K562 (cell line): ENCODE measurements around the gene ICE2. TPM values are rescaled to one million over a fixed set of nuclear protein-coding genes. Genes with fewer than 3 reads are reported as not detected.
A peak's percentile ranks its signal among the peaks of the same experiment; 100 is the strongest.

Experiments
- C11orf30 ChIP-seq: fragments of 450-650 bp; IDR thresholded peaks from 2 replicates; pipeline ENCODE4 v1.6.1; 2016; ENCODE audit warnings: low read depth, mild to moderate bottlenecking
- CCAR2 ChIP-seq: fragments of 200-400 bp; formaldehyde crosslinking; IDR thresholded peaks from 2 replicates; pipeline ENCODE4 v1.6.1; 2017; ENCODE audit warnings: mild to moderate bottlenecking, low read depth, low read length
- CHD2 ChIP-seq: IDR thresholded peaks from 2 replicates; pipeline ENCODE4 v1.6.1; 2011; ENCODE audit warnings: low read depth, low read length
- DACH1 ChIP-seq: fragments of 450-650 bp; IDR thresholded peaks from 2 replicates; pipeline ENCODE4 v1.6.1; 2018; ENCODE audit not compliant: partially characterized antibody
- ESRRA ChIP-seq: fragments of 450-650 bp; IDR thresholded peaks from 2 replicates; pipeline ENCODE4 v1.6.1; 2014; ENCODE audit warnings: low read depth, mild to moderate bottlenecking, moderate library complexity, borderline replicate concordance
- FOS ChIP-seq: IDR thresholded peaks from 3 replicates; pipeline ENCODE4 v1.6.1; 2011; ENCODE audit not compliant: insufficient read length; ENCODE audit errors: extremely low read depth
- FOSL1 ChIP-seq: fragments of 200-800 bp; sonication (Bioruptor generic); conservative IDR thresholded peaks from 2 replicates; pipeline ENCODE4 v1.6.1; 2016; ENCODE audit warnings: missing genetic modification characterization, missing compliant biosample characterization
- HLTF ChIP-seq: fragments of 450-650 bp; IDR thresholded peaks from 2 replicates; pipeline ENCODE4 v1.6.1; 2016
- HMBOX1 ChIP-seq: sonication (generic); IDR thresholded peaks from 2 replicates; pipeline ENCODE4 v1.6.1; 2016
- PHF20 ChIP-seq: fragments of 450-650 bp; IDR thresholded peaks from 2 replicates; pipeline ENCODE4 v1.6.1; 2018; ENCODE audit not compliant: partially characterized antibody
- PTRF ChIP-seq: fragments of 450-650 bp; IDR thresholded peaks from 2 replicates; pipeline ENCODE4 v1.6.1; 2016; ENCODE audit warnings: mild to moderate bottlenecking, missing genetic modification characterization, missing compliant biosample characterization
- RCOR1 ChIP-seq, 2 experiments: IDR thresholded peaks; 2 replicates each; pipeline ENCODE4 v1.6.1; 2012; ENCODE audit warnings: low read depth in 2 of 2, low read length in 2 of 2, borderline replicate concordance in 1 of 2, improper control_type of control experiment in 1 of 2
- SMARCE1 ChIP-seq: fragments of 450-650 bp; IDR thresholded peaks from 2 replicates; pipeline ENCODE4 v1.7.1; 2016; ENCODE audit warnings: mild to moderate bottlenecking
- STAG1 ChIP-seq: sonication (generic); formaldehyde crosslinking; IDR thresholded peaks from 2 replicates; pipeline ENCODE4 v1.5.0; 2020; ENCODE audit warnings: missing genetic modification reagents, borderline replicate concordance
- XRCC5 ChIP-seq: fragments of 200-400 bp; formaldehyde crosslinking; IDR thresholded peaks from 2 replicates; pipeline ENCODE4 v1.6.1; 2017; ENCODE audit warnings: low read depth, mild to moderate bottlenecking, low read length
- ZBTB5 ChIP-seq: fragments of 450-650 bp; IDR thresholded peaks from 2 replicates; pipeline ENCODE4 v1.6.1; 2017; ENCODE audit warnings: antibody characterized with exemption
- ZC3H8 ChIP-seq: fragments of 450-650 bp; IDR thresholded peaks from 2 replicates; pipeline ENCODE4 v1.6.1; 2017
- ZNF165 ChIP-seq: fragments of 250-450 bp; sonication (Bioruptor Pico); IDR thresholded peaks from 2 replicates; pipeline ENCODE4 v1.4.0; 2020; ENCODE audit warnings: borderline replicate concordance
- ZNF263 ChIP-seq: sonication (generic); formaldehyde crosslinking; IDR thresholded peaks from 2 replicates; pipeline ENCODE4 v1.8.0; 2022; ENCODE audit warnings: mild to moderate bottlenecking, missing genetic modification reagents, borderline replicate concordance
- ZNF3 ChIP-seq: fragments of 250-450 bp; sonication (Bioruptor Pico); IDR thresholded peaks from 2 replicates; pipeline ENCODE4 v1.5.0; 2021; ENCODE audit warnings: mild to moderate bottlenecking, moderate library complexity
- ZNF639 ChIP-seq, 2 experiments: fragments of 200-800 bp in 1 of 2; sonication (Bioruptor generic) in 1 of 2; sonication (generic) in 1 of 2; formaldehyde crosslinking in 1 of 2; IDR thresholded peaks in 1 of 2; conservative IDR thresholded peaks in 1 of 2; 2 replicates each; pipeline versions ENCODE4 v1.5.0 to v1.6.1; 2016 to 2020; ENCODE audit warnings: missing compliant biosample characterization in 1 of 2, missing genetic modification characterization in 1 of 2, missing genetic modification reagents in 1 of 2
- polyA plus RNA-seq, 8 experiments: library from polyadenylated mRNA; depleted of rRNA in 4 of 8; stranded (reverse) in 5 of 8; unstranded in 3 of 8; fragments of >200 nt; fragmentation: Nextera tagmentation in 2 of 8; fragmentation: Illumina TruSeq in 1 of 8; extraction: Ambion mirVana in 2 of 8; extraction: Trizol in 1 of 8; gene quantifications; 2 replicates each; pipeline versions ENCODE4 v1.2.1 to v1.2.3, GENCODE V29; 2011 to 2014; ENCODE audit warnings: inconsistent platforms in 1 of 8, missing spikeins in 1 of 8
- total RNA-seq, 7 experiments: library from RNA; depleted of rRNA in 6 of 7; stranded (reverse); fragments of >200 nt in 6 of 7; fragmentation: Illumina TruSeq in 2 of 7; extraction: Trizol in 2 of 7; gene quantifications; 2 replicates each; pipeline versions ENCODE4 v1.2.1 to v1.2.3, GENCODE V29; 2011 to 2021; ENCODE audit warnings: low replicate concordance in 1 of 7

ICE2 gene
- total and polyA plus RNA-seq, 9 of the 15 experiments (the other 6 are each of a cell fraction or from before 2014, with no cell fraction given), result 21.8 to 87.9 (median 58.1) TPM

- TF ChIP-seq ZNF639 (CRISPR knock-in tag; conservative IDR thresholded peaks at IDR 0.05 in 1 of 2, IDR thresholded peaks at IDR 0.05 in 1 of 2) (no peak), XRCC5 (no peak; the same call in 1 of the 2 replicates), ZNF3 (CRISPR knock-in tag) (no peak), RCOR1 (IDR thresholded peaks at IDR 0.05; ENCODE audit: borderline replicate concordance in 1 of 2, low read depth in 2 of 2, low read length in 2 of 2) (no peak), ZC3H8 (no peak), ESRRA (no peak), C11orf30 (no peak), ZNF263 (CRISPR knock-in tag) (0 out of 2 replicates have a peak, but pooled peaks have one; percentile 2), FOSL1 (peak; percentile 95), HLTF (no peak), SMARCE1 (no peak), CHD2 (no peak), PHF20 (peak; percentile 49), FOS (peak; percentile 30), PTRF (tag) (no peak), HMBOX1 (no peak), DACH1 (no peak), STAG1 (CRISPR knock-in tag) (no peak), ZBTB5 (no peak), ZNF165 (CRISPR knock-in tag) (no peak), CCAR2 (no peak)
These were observed 81.0 kb downstream of the ICE2 start, which contains the start of gene ANXA2 (continued) for GRCh38 chr15:60397772-60398445.
